ENCODE data around the gene CCSER1.

Gene CCSER1

DNA sequence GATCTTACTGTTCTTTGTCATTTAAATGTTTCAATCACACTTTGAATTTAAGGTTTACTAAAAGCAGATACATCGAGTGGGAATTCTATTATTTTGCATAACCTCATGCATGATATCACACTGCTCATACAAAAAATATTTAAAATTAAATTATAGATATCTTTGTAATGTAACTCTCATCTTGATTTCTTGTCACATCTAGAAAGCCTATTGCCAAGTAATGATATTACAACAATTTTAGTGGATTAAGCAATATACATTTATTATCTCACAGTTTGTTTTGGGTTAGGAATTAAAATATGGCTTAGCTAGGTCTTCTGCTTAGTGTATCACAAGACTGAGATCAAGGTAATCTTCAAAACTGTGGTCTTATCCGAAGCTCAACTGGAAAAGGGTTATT is 865.0 kb downstream of the CCSER1 start:
- no peak overlapping the region for H3K18ac ChIP-seq (ENCODE audit: low read length)
- no peaks in the 10 kb centered on the region for H3K9me3 ChIP-seq (ENCODE audit: insufficient read depth, low read depth, low read length)
- H4K8ac ChIP-seq (ENCODE audit: low read depth, low read length), result no peak overlapping the region
- H3K36me3 ChIP-seq (ENCODE audit: control insufficient read depth in 1 of 2, insufficient read depth in 2 of 2, low read length in 2 of 2), result no peaks in the 10 kb centered on the region
- no peak overlapping the region for H3K23ac ChIP-seq (ENCODE audit: low read length)
- no peaks in the 10 kb centered on the region for H3K79me2 ChIP-seq (ENCODE audit: control insufficient read depth, insufficient read depth, low read length, poor library complexity)
- no peaks in the 10 kb centered on the region for H3K27me3 ChIP-seq (ENCODE audit: insufficient read depth, low read length)
- no peak overlapping the region for H2BK12ac ChIP-seq (ENCODE audit: low read length)
- H3K4ac ChIP-seq (ENCODE audit: low read depth, low read length), result no peak overlapping the region
- DNase-seq, result no peak
- no peak overlapping the region for H2BK120ac ChIP-seq (ENCODE audit: insufficient read depth, low read length, poor library complexity)
- WGBS (ENCODE audit: extremely low coverage, insufficient coverage, insufficient read length), result no CpG with 5 or more reads among the region's 2 CpGs
- H2AK5ac ChIP-seq (ENCODE audit: low read length), result no peak overlapping the region
- no peak overlapping the region for H2AFZ ChIP-seq (ENCODE audit: insufficient read depth, low read length, poor library complexity)
- H3K4me2 ChIP-seq (ENCODE audit: low read length), result no peak overlapping the region
- no peak overlapping the region for H2BK5ac ChIP-seq (ENCODE audit: low read depth, low read length, poor library complexity)
- no peak overlapping the region for H4K91ac ChIP-seq (ENCODE audit: low read depth, low read length)
- no peaks in the 10 kb centered on the region for H3K4me1 ChIP-seq (ENCODE audit: control insufficient read depth in 1 of 2, insufficient read depth in 2 of 2, low read length in 2 of 2)
- H3K79me1 ChIP-seq (ENCODE audit: low read length), result no peaks in the 10 kb centered on the region
- H3K4me3 ChIP-seq (ENCODE audit: low read depth, low read length), result no peak overlapping the region
- H3K27ac ChIP-seq (ENCODE audit: low read depth, low read length), result no peak overlapping the region
- H3K9ac ChIP-seq (ENCODE audit: low read length), result no peak overlapping the region
- H3K14ac ChIP-seq (ENCODE audit: low read length), result no peak overlapping the region
- no peak overlapping the region for H4K12ac ChIP-seq (ENCODE audit: low read depth, low read length)

DNA sequence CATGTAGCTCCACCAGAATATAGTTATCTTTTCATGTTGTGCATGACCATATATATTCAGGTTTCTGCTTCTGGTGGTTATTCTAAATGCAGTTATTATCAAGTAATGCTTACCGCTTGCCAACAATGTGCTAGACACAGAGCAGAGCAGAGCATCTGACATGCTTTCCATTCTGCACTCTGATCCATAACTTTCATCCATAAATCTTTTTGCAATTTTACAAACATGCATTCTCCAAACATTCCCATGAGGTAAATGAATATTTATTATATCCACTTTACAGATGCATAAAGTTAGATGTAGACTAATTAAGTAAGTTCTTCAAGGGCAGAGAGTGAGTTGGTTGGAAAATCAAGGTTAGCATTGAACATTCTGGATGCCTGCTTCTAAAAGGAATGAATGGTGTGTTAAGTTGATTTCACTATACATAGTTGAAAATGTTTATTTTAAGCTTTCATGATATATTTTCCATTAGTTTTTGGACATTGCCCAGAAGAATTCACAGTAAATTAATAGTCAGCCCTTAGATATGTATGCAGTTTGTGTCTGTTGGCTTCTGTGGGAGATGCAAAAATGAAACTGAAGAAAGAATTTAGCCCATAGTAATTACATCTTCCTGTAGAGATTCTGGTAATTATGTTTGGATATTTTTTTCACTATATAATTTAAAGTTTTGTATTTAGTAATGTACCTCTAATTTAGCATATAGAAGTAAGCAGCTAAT is 867.8 kb downstream of the CCSER1 start:
- H2BK5ac ChIP-seq (ENCODE audit: low read depth, low read length, poor library complexity), result no peak overlapping the region
- no peak overlapping the region for H3K4me2 ChIP-seq (ENCODE audit: low read length)
- H3K27ac ChIP-seq (ENCODE audit: low read depth, low read length), result no peak overlapping the region
- no peak overlapping the region for H2BK120ac ChIP-seq (ENCODE audit: insufficient read depth, low read length, poor library complexity)
- no CpG with 5 or more reads among the region's 1 CpG for WGBS (ENCODE audit: extremely low coverage, insufficient coverage, insufficient read length)
- H2AK5ac ChIP-seq (ENCODE audit: low read length), result no peak overlapping the region
- H3K27me3 ChIP-seq (ENCODE audit: insufficient read depth, low read length), result no peaks in the 10 kb centered on the region
- no peak overlapping the region for H2BK12ac ChIP-seq (ENCODE audit: low read length)
- no peak overlapping the region for H4K12ac ChIP-seq (ENCODE audit: low read depth, low read length)
- H3K14ac ChIP-seq (ENCODE audit: low read length), result no peak overlapping the region
- no peaks in the 10 kb centered on the region for H3K79me1 ChIP-seq (ENCODE audit: low read length)
- DNase-seq, result no peak
- H3K9ac ChIP-seq (ENCODE audit: low read length), result no peak overlapping the region
- no peaks in the 10 kb centered on the region for H3K9me3 ChIP-seq (ENCODE audit: insufficient read depth, low read depth, low read length)
- no peaks in the 10 kb centered on the region for H3K4me1 ChIP-seq (ENCODE audit: control insufficient read depth in 1 of 2, insufficient read depth in 2 of 2, low read length in 2 of 2)
- H3K4me3 ChIP-seq (ENCODE audit: low read depth, low read length), result no peak overlapping the region
- H4K91ac ChIP-seq (ENCODE audit: low read depth, low read length), result no peak overlapping the region
- no peak overlapping the region for H3K4ac ChIP-seq (ENCODE audit: low read depth, low read length)
- H3K23ac ChIP-seq (ENCODE audit: low read length), result no peak overlapping the region
- no peak overlapping the region for H4K8ac ChIP-seq (ENCODE audit: low read depth, low read length)
- no peaks in the 10 kb centered on the region for H3K36me3 ChIP-seq (ENCODE audit: control insufficient read depth in 1 of 2, insufficient read depth in 2 of 2, low read length in 2 of 2)
- no peaks in the 10 kb centered on the region for H3K79me2 ChIP-seq (ENCODE audit: control insufficient read depth, insufficient read depth, low read length, poor library complexity)
- no peak overlapping the region for H2AFZ ChIP-seq (ENCODE audit: insufficient read depth, low read length, poor library complexity)
- H3K18ac ChIP-seq (ENCODE audit: low read length), result no peak overlapping the region

DNA sequence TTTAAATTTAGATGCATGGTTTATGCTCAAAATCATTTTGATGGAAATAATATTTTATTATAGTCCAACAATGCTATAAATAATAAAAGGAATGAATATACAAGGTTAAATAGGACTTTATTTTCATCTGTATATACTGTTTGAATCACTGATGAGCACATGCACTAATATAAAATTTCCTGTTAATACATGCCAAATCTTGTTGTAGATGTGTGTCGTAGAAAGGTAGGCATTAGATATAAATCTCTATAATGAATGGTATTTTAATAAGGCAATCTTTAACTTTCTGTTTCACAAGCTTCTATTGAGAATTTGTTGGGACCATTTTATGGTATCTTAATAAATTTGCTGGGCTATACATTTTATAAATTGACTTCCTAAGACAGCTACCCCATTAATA is 868.8 kb downstream of the CCSER1 start:
- no CpG with 5 or more reads among the region's 1 CpG for WGBS (ENCODE audit: extremely low coverage, insufficient coverage, insufficient read length)
- no peak overlapping the region for H4K12ac ChIP-seq (ENCODE audit: low read depth, low read length)

DNA sequence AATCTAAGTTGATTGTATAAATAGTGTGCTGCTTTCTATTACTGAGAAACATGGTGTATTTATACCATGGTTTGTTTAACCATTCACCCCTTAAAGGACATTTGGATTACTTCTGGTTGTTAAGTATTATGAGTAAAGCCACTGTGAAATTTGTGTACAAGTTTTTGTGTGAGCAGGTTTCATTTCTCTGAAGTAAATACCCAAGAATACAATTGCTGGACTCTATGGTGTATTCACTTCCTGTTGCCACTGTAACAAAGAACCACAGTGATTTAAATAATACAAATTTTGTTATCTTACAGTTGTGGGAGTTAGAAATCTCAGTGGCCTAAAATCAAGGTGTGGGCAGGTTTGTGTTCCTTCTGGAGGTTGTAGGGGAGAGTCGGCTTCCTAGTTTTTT is 869.6 kb downstream of the CCSER1 start:
- H2BK12ac ChIP-seq (ENCODE audit: low read length), result no peak overlapping the region
- H4K12ac ChIP-seq (ENCODE audit: low read depth, low read length), result no peak overlapping the region
- no peak overlapping the region for H2BK5ac ChIP-seq (ENCODE audit: low read depth, low read length, poor library complexity)
- no peak overlapping the region for H3K4me2 ChIP-seq (ENCODE audit: low read length)
- H3K27ac ChIP-seq (ENCODE audit: low read depth, low read length), result no peak overlapping the region
- no peaks in the 10 kb centered on the region for H3K79me2 ChIP-seq (ENCODE audit: control insufficient read depth, insufficient read depth, low read length, poor library complexity)
- no peak overlapping the region for H3K23ac ChIP-seq (ENCODE audit: low read length)
- H2AK5ac ChIP-seq (ENCODE audit: low read length), result no peak overlapping the region
- H3K14ac ChIP-seq (ENCODE audit: low read length), result no peak overlapping the region
- H3K9me3 ChIP-seq (ENCODE audit: insufficient read depth, low read depth, low read length), result no peaks in the 10 kb centered on the region
- H4K91ac ChIP-seq (ENCODE audit: low read depth, low read length), result no peak overlapping the region
- no peak overlapping the region for H3K18ac ChIP-seq (ENCODE audit: low read length)
- WGBS (ENCODE audit: extremely low coverage, insufficient coverage, insufficient read length), result no CpG with 5 or more reads among the region's 1 CpG
- no peak overlapping the region for H4K8ac ChIP-seq (ENCODE audit: low read depth, low read length)
- H3K4me3 ChIP-seq (ENCODE audit: low read depth, low read length), result no peak overlapping the region
- H3K36me3 ChIP-seq (ENCODE audit: control insufficient read depth in 1 of 2, insufficient read depth in 2 of 2, low read length in 2 of 2), result no peaks in the 10 kb centered on the region
- no peak overlapping the region for H3K4ac ChIP-seq (ENCODE audit: low read depth, low read length)
- no peak overlapping the region for H2AFZ ChIP-seq (ENCODE audit: insufficient read depth, low read length, poor library complexity)
- H3K4me1 ChIP-seq (ENCODE audit: control insufficient read depth in 1 of 2, insufficient read depth in 2 of 2, low read length in 2 of 2), result no peaks in the 10 kb centered on the region
- H3K79me1 ChIP-seq (ENCODE audit: low read length), result no peaks in the 10 kb centered on the region
- DNase-seq, result no peak
- no peaks in the 10 kb centered on the region for H3K27me3 ChIP-seq (ENCODE audit: insufficient read depth, low read length)
- no peak overlapping the region for H3K9ac ChIP-seq (ENCODE audit: low read length)
- H2BK120ac ChIP-seq (ENCODE audit: insufficient read depth, low read length, poor library complexity), result no peak overlapping the region

More for the DNA sequence above, 868.8 kb downstream of the CCSER1 start:
- no peak overlapping the region for H2BK12ac ChIP-seq (ENCODE audit: low read length)
- no peak overlapping the region for H2AK5ac ChIP-seq (ENCODE audit: low read length)
- H3K27me3 ChIP-seq (ENCODE audit: insufficient read depth, low read length), result no peaks in the 10 kb centered on the region
- H3K4me1 ChIP-seq (ENCODE audit: control insufficient read depth in 1 of 2, insufficient read depth in 2 of 2, low read length in 2 of 2), result no peaks in the 10 kb centered on the region
- no peak overlapping the region for H2AFZ ChIP-seq (ENCODE audit: insufficient read depth, low read length, poor library complexity)
- H3K27ac ChIP-seq (ENCODE audit: low read depth, low read length), result no peak overlapping the region
- H3K36me3 ChIP-seq (ENCODE audit: control insufficient read depth in 1 of 2, insufficient read depth in 2 of 2, low read length in 2 of 2), result no peaks in the 10 kb centered on the region
- H3K9me3 ChIP-seq (ENCODE audit: insufficient read depth, low read depth, low read length), result no peaks in the 10 kb centered on the region
- H3K14ac ChIP-seq (ENCODE audit: low read length), result no peak overlapping the region
- H3K23ac ChIP-seq (ENCODE audit: low read length), result no peak overlapping the region
- no peak overlapping the region for H2BK5ac ChIP-seq (ENCODE audit: low read depth, low read length, poor library complexity)
- H3K18ac ChIP-seq (ENCODE audit: low read length), result no peak overlapping the region
- no peak for DNase-seq
- no peak overlapping the region for H4K8ac ChIP-seq (ENCODE audit: low read depth, low read length)
- H2BK120ac ChIP-seq (ENCODE audit: insufficient read depth, low read length, poor library complexity), result no peak overlapping the region
- H3K79me1 ChIP-seq (ENCODE audit: low read length), result no peaks in the 10 kb centered on the region
- H3K9ac ChIP-seq (ENCODE audit: low read length), result no peak overlapping the region
- no peak overlapping the region for H3K4me3 ChIP-seq (ENCODE audit: low read depth, low read length)
- no peak overlapping the region for H4K91ac ChIP-seq (ENCODE audit: low read depth, low read length)
- H3K79me2 ChIP-seq (ENCODE audit: control insufficient read depth, insufficient read depth, low read length, poor library complexity), result no peaks in the 10 kb centered on the region
- H3K4ac ChIP-seq (ENCODE audit: low read depth, low read length), result no peak overlapping the region
- no peak overlapping the region for H3K4me2 ChIP-seq (ENCODE audit: low read length)

Data from trophoblast cell (in vitro differentiated cells and primary cell).